PC-9 (cell line): ENCODE measurements around the gene DYRK4. TPM values are rescaled to one million over a fixed set of nuclear protein-coding genes. Genes with fewer than 3 reads are reported as not detected.

Experiments
- BruUV-seq: library from RNA; stranded (reverse); fragments of 400-500 nt; replicated peaks from 2 replicates; lab custom pipeline; 2021; lab: Mats Ljungman, UMichigan
- CTCF ChIA-PET: fragments of 300-600 bp; sonication (Branson Sonifier 250); formaldehyde crosslinking; loops from one replicate; lab custom pipeline; 2022; ENCODE audit warnings: antibody characterized with exemption; lab: Charles Lee
- POLR2A ChIA-PET: fragments of 300-600 bp; sonication (Branson Sonifier 250); formaldehyde crosslinking; loops from one replicate; lab custom pipeline; 2022; ENCODE audit warnings: antibody characterized with exemption; ENCODE audit not compliant: unreplicated experiment; lab: Charles Lee
- DNase-seq, 2 experiments: peaks; one replicate each; pipeline versions ENCODE4 v3.0.0 to v3.0.0-alpha.2; 2015 to 2022; ENCODE audit warnings: mixed read lengths in 1 of 2
- H2AFZ ChIP-seq: fragments of 200-600 bp; sonication (generic); 2 replicates; pipeline ENCODE4 v1.8.1; 2017; ENCODE audit warnings: antibody characterized with exemption
- H3F3A ChIP-seq: fragments of 200-600 bp; sonication (generic); 2 replicates; pipeline ENCODE4 v1.8.1; 2017; ENCODE audit warnings: antibody characterized with exemption, mild to moderate bottlenecking, low read depth; ENCODE audit not compliant: insufficient read depth
- H3K27ac ChIP-seq: fragments of 200-600 bp; sonication (generic); 2 replicates; pipeline ENCODE4 v1.6.1; 2016; ENCODE audit warnings: mixed run types
- H3K27me3 ChIP-seq: fragments of 200-600 bp; sonication (generic); 2 replicates; pipeline ENCODE4 v1.6.1; 2016; ENCODE audit warnings: low read depth, mixed run types; ENCODE audit not compliant: insufficient read depth
- H3K36me3 ChIP-seq: fragments of 200-600 bp; sonication (generic); 2 replicates; pipeline ENCODE4 v1.6.1; 2016; ENCODE audit warnings: low read depth, mixed run types
- H3K4me1 ChIP-seq: fragments of 200-600 bp; sonication (generic); replicated peaks from 2 replicates; pipeline ENCODE4 v1.6.1; 2016; ENCODE audit warnings: mixed run types; ENCODE audit not compliant: insufficient read depth
- H3K4me2 ChIP-seq: fragments of 200-600 bp; sonication (generic); 2 replicates; pipeline ENCODE4 v1.6.1; 2017; ENCODE audit warnings: mixed run types
- H3K4me3 ChIP-seq: fragments of 200-600 bp; sonication (generic); 2 replicates; pipeline ENCODE4 v1.6.1; 2016; ENCODE audit warnings: mixed run types
- H3K79me2 ChIP-seq: fragments of 200-600 bp; sonication (generic); 2 replicates; pipeline ENCODE4 v1.6.1; 2017; ENCODE audit warnings: low read depth, mixed run types
- H3K9me2 ChIP-seq: fragments of 200-600 bp; sonication (generic); 2 replicates; pipeline ENCODE4 v1.8.1; 2017; ENCODE audit warnings: mild to moderate bottlenecking; ENCODE audit not compliant: insufficient read depth
- H3K9me3 ChIP-seq: fragments of 200-600 bp; sonication (generic); 2 replicates; pipeline ENCODE4 v1.8.1; 2016; ENCODE audit warnings: low read depth; ENCODE audit not compliant: insufficient read depth
- H4K20me1 ChIP-seq: fragments of 200-600 bp; sonication (generic); 2 replicates; pipeline ENCODE4 v1.8.1; 2017; ENCODE audit not compliant: insufficient read depth
- CTCF ChIP-seq: fragments of 200-600 bp; sonication (generic); conservative IDR thresholded peaks from 2 replicates; pipeline ENCODE4 v1.6.1; 2017; ENCODE audit warnings: mixed run types, antibody characterized with exemption, mild to moderate bottlenecking, moderate library complexity
- EZH2 ChIP-seq: fragments of 200-600 bp; sonication (generic); IDR thresholded peaks from 2 replicates; pipeline ENCODE4 v1.8.0; 2017; ENCODE audit warnings: antibody characterized with exemption, low read depth
- intact Hi-C: fragments of 100-400 bp; cut with micrococcal nuclease; formaldehyde crosslinking; loops from one replicate; pipeline ENCODE4 v1.10.0; 2022; ENCODE audit not compliant: unreplicated experiment
- total RNA-seq: library from RNA; stranded (reverse); gene quantifications from 2 replicates; pipeline ENCODE4 v1.2.3, GENCODE V29; 2021

Gene DYRK4
- total RNA-seq, 1 experiment from 2014 or later, result 41.8 TPM

- intact Hi-C loops, result no loop called here
- no peak for DNase-seq
- peaks cover 33% of the 10 kb centered on the region for H3K79me2 ChIP-seq
These were observed 91.2 kb downstream of the DYRK4 start for GRCh38 chr12:4653257-4653656.

GRCh38 chr12:4653691-4654090 lies 91.7 kb downstream of the DYRK4 start:
- H3K4me2 ChIP-seq, result no peak overlapping the region
- ChIA-PET POLR2A (no interaction called here), CTCF (no interaction called here)
- H3K36me3 ChIP-seq, result peaks cover 37% of the 10 kb centered on the region; the same call in 1 of the 2 replicates
- H3K4me1 ChIP-seq, result peaks cover 12% of the 10 kb centered on the region
- H3K27ac ChIP-seq, result no peak overlapping the region
- H3K79me2 ChIP-seq, result peaks cover 33% of the 10 kb centered on the region
- DNase-seq, result no peak
- intact Hi-C loops, result no loop called here
- H3F3A ChIP-seq, result no peaks in the 10 kb centered on the region
- H3K27me3 ChIP-seq, result no peaks in the 10 kb centered on the region
- no peak overlapping the region for H2AFZ ChIP-seq
- no TSS peak for BruUV-seq
- no peak overlapping the region for H3K4me3 ChIP-seq
- no peaks in the 10 kb centered on the region for H3K9me3 ChIP-seq
- TF ChIP-seq EZH2 (no peak), CTCF (no peak)
- H4K20me1 ChIP-seq, result no peaks in the 10 kb centered on the region
- no peaks in the 10 kb centered on the region for H3K9me2 ChIP-seq

More at GRCh38 chr12:4653257-4653656, 91.2 kb downstream of the DYRK4 start:
- H3K27ac ChIP-seq, result no peak overlapping the region
- TF ChIP-seq EZH2 (no peak), CTCF (no peak)
- no peak overlapping the region for H2AFZ ChIP-seq
- peaks cover 35% of the 10 kb centered on the region; the same call in 1 of the 2 replicates for H3K36me3 ChIP-seq
- no peaks in the 10 kb centered on the region for H3K9me2 ChIP-seq
- no peak overlapping the region for H3K4me2 ChIP-seq
- no peaks in the 10 kb centered on the region for H3F3A ChIP-seq
- no peak overlapping the region for H3K4me3 ChIP-seq
- H4K20me1 ChIP-seq, result no peaks in the 10 kb centered on the region
- POLR2A ChIA-PET, result no interaction called here
- no peaks in the 10 kb centered on the region for H3K9me3 ChIP-seq
- no peaks in the 10 kb centered on the region for H3K27me3 ChIP-seq
- BruUV-seq, result no TSS peak
- H3K4me1 ChIP-seq, result peaks cover 12% of the 10 kb centered on the region
- CTCF ChIA-PET, result no interaction called here

Other genes with a start within 250 kb of the DYRK4 start
- 9.0 and 13.2 TPM in 2 replicates for gene TIGAR, start 241.0 kb upstream of the DYRK4 start, total RNA-seq
- gene FGF23, start 182.5 kb upstream of the DYRK4 start, total RNA-seq, result not detected in 2 replicates
- not detected in 2 replicates for gene FGF6, start 116.4 kb upstream of the DYRK4 start, total RNA-seq
- gene RAD51AP1, start 23.3 kb upstream of the DYRK4 start, total RNA-seq, result 50.1 and 54.7 TPM in 2 replicates
- 2.1 and 3.0 TPM in 2 replicates for gene AKAP3, start 86.8 kb downstream of the DYRK4 start, total RNA-seq
- gene NDUFA9, start 86.9 kb downstream of the DYRK4 start, total RNA-seq, result 139 and 192 TPM in 2 replicates
- not detected in 2 replicates for gene GALNT8, start 158.2 kb downstream of the DYRK4 start, total RNA-seq